ENCODE results near the gene TPO.
"Not testable (repeated sequence)": the region's sequence is repeated elsewhere in the genome, so short reads cannot be mapped to it uniquely, and the experiment has no call there.

The TPO gene

GRCh38 chr2:1413156-1413710, at the start of gene TPO:
Gene TPO, plus strand, starts transcription at chr2:1413463. Its CDS starts 946 bp downstream, at chr2:1414409.
- H3K4me1 Mint-ChIP-seq (ENCODE audit: low read depth) = no peaks in the 10 kb centered on the region
- H3K27me3 Mint-ChIP-seq = no peaks in the 10 kb centered on the region
- H3K27ac Mint-ChIP-seq = no peak within 1 kb of the TSS
- H3K4me3 Mint-ChIP-seq = no peak within 1 kb of the TSS
- no peaks in the 10 kb centered on the region for H3K9me3 Mint-ChIP-seq
- no peaks in the 10 kb centered on the region for H3K36me3 Mint-ChIP-seq (ENCODE audit: low read depth)
- no peak for DNase-seq

- DNase-seq = no peak
- no peaks in the 10 kb centered on the region for H3K9me3 Mint-ChIP-seq
- peaks cover 3% of the 10 kb centered on the region for H3K4me1 Mint-ChIP-seq (ENCODE audit: low read depth)
- H3K27ac Mint-ChIP-seq = no peak overlapping the region
- no peak overlapping the region for H3K4me3 Mint-ChIP-seq
- H3K27me3 Mint-ChIP-seq = no peaks in the 10 kb centered on the region
- no peaks in the 10 kb centered on the region for H3K36me3 Mint-ChIP-seq (ENCODE audit: low read depth)
Observed at GRCh38 chr2:1366546-1367134, 46.6 kb upstream of the TPO start.

DNA sequence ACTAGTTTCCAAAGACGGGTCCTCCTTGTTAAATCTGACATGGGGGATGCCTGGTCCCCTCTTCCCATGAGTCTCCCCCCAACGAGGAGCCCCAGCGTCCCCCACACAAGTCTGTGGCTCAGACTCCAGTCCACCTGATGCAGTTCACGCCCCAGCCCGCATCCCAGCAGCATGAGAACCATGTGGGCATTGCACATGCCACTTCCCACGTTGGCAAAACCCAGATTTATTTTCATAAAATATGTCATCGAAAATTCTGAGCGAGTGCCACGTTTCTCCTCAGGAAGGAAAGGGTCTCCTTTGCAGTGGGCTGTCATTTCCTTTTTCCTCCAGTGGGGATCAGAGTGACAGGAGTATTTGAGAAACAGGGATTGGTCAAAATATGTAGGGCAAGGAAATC, 45.7 kb upstream of the TPO start:
- no peaks in the 10 kb centered on the region for H3K27me3 Mint-ChIP-seq
- H3K36me3 Mint-ChIP-seq (ENCODE audit: low read depth) = no peaks in the 10 kb centered on the region
- H3K4me3 Mint-ChIP-seq = no peak overlapping the region
- peaks cover 3% of the 10 kb centered on the region for H3K4me1 Mint-ChIP-seq (ENCODE audit: low read depth)
- DNase-seq = no peak
- H3K27ac Mint-ChIP-seq = no peak overlapping the region
- no peaks in the 10 kb centered on the region for H3K9me3 Mint-ChIP-seq

DNA sequence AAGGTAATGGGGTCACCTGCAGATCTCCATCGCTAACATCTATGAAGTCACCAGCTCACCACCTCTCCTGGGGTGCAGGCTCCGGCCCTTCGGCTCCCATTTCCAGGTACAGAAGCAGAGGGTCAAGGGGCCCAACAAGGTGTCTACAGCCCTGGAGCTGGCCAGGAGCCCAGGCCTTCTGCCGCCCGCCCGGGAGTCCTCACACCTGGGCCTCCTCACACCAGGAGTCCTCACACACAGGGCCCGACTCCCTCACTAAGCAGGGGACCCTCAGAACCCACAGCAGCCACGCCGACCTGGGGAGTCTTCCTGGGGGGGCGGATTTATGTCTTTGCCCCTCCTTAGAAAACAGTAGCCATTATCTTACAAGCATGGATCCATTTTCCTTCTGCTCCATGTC, 43.4 kb upstream of the TPO start:
- no peaks in the 10 kb centered on the region for H3K9me3 Mint-ChIP-seq
- H3K36me3 Mint-ChIP-seq (ENCODE audit: low read depth) = no peaks in the 10 kb centered on the region
- H3K27ac Mint-ChIP-seq = no peak overlapping the region
- no peak for DNase-seq
- peaks cover 3% of the 10 kb centered on the region for H3K4me1 Mint-ChIP-seq (ENCODE audit: low read depth)
- no peak overlapping the region for H3K4me3 Mint-ChIP-seq
- no peaks in the 10 kb centered on the region for H3K27me3 Mint-ChIP-seq

GRCh38 chr2:1370461-1370860, 42.8 kb upstream of the TPO start:
- Mint-ChIP-seq H3K4me1 (ENCODE audit: low read depth) (peaks cover 3% of the 10 kb centered on the region), H3K36me3 (ENCODE audit: low read depth) (no peaks in the 10 kb centered on the region), H3K27me3 (peaks cover 2% of the 10 kb centered on the region), H3K9me3 (no peaks in the 10 kb centered on the region), H3K27ac (no peak overlapping the region), H3K4me3 (no peak overlapping the region)
- DNase-seq = no peak

GRCh38 chr2:1371082-1371481, 42.2 kb upstream of the TPO start:
- no peak for DNase-seq
- Mint-ChIP-seq H3K27ac (no peak overlapping the region), H3K4me3 (no peak overlapping the region), H3K4me1 (ENCODE audit: low read depth) (peaks cover 2% of the 10 kb centered on the region), H3K9me3 (no peaks in the 10 kb centered on the region), H3K36me3 (ENCODE audit: low read depth) (no peaks in the 10 kb centered on the region), H3K27me3 (peaks cover 2% of the 10 kb centered on the region)

GRCh38 chr2:1373830-1374229, 39.4 kb upstream of the TPO start:
- Mint-ChIP-seq H3K27ac (no peak overlapping the region), H3K36me3 (ENCODE audit: low read depth) (no peaks in the 10 kb centered on the region), H3K27me3 (peaks cover 2% of the 10 kb centered on the region), H3K4me3 (no peak overlapping the region), H3K9me3 (no peaks in the 10 kb centered on the region), H3K4me1 (ENCODE audit: low read depth) (no peaks in the 10 kb centered on the region)
- DNase-seq = no peak

DNA sequence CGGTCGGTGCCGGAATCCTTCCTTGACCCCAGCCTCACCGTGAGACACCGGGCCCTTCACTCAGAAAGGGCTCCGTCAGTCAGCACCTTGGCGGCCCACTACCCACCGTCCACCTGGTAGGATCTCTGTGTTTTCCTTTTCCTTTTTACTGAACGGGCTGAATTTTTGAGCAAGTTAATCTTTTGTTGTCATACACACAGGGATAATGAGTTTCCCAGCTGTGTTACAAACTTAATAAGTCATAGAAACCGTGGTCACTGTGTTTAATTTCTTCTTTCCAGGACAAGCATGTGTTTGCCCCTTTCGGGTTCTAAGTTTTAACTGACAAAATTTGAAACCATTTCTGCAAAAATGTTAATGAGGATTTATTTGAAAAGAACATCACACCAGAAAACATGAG, 39.0 kb upstream of the TPO start:
- peaks cover 2% of the 10 kb centered on the region for H3K27me3 Mint-ChIP-seq
- no peaks in the 10 kb centered on the region for H3K9me3 Mint-ChIP-seq
- H3K4me1 Mint-ChIP-seq (ENCODE audit: low read depth) = no peaks in the 10 kb centered on the region

GRCh38 chr2:1375794-1376193, 37.5 kb upstream of the TPO start:
- Mint-ChIP-seq H3K36me3 (ENCODE audit: low read depth) (no peaks in the 10 kb centered on the region), H3K27ac (no peak overlapping the region), H3K4me1 (ENCODE audit: low read depth) (no peaks in the 10 kb centered on the region), H3K9me3 (no peaks in the 10 kb centered on the region), H3K27me3 (peaks cover 2% of the 10 kb centered on the region), H3K4me3 (no peak overlapping the region)
- no peak for DNase-seq

More for the DNA sequence above, 39.0 kb upstream of the TPO start:
- no peak overlapping the region for H3K27ac Mint-ChIP-seq
- no peaks in the 10 kb centered on the region for H3K36me3 Mint-ChIP-seq (ENCODE audit: low read depth)
- no peak for DNase-seq
- H3K4me3 Mint-ChIP-seq = no peak overlapping the region

GRCh38 chr2:1377473-1377872, 35.8 kb upstream of the TPO start:
- Mint-ChIP-seq H3K36me3 (ENCODE audit: low read depth) (no peaks in the 10 kb centered on the region), H3K4me3 (no peak overlapping the region), H3K4me1 (ENCODE audit: low read depth) (no peaks in the 10 kb centered on the region), H3K9me3 (no peaks in the 10 kb centered on the region), H3K27me3 (peaks cover 2% of the 10 kb centered on the region), H3K27ac (no peak overlapping the region)
- no peak for DNase-seq

GRCh38 chr2:1378456-1379150, 34.7 kb upstream of the TPO start:
- H3K4me3 Mint-ChIP-seq = no peak overlapping the region
- peaks cover 2% of the 10 kb centered on the region for H3K27me3 Mint-ChIP-seq
- H3K4me1 Mint-ChIP-seq (ENCODE audit: low read depth) = no peaks in the 10 kb centered on the region
- H3K9me3 Mint-ChIP-seq = no peaks in the 10 kb centered on the region
- H3K27ac Mint-ChIP-seq = no peak overlapping the region
- DNase-seq = no peak
- no peaks in the 10 kb centered on the region for H3K36me3 Mint-ChIP-seq (ENCODE audit: low read depth)

GRCh38 chr2:1381644-1382043, 31.6 kb upstream of the TPO start:
- Mint-ChIP-seq H3K4me1 (ENCODE audit: low read depth) (no peaks in the 10 kb centered on the region), H3K4me3 (no peak overlapping the region), H3K27me3 (no peaks in the 10 kb centered on the region), H3K27ac (no peak overlapping the region), H3K36me3 (ENCODE audit: low read depth) (no peaks in the 10 kb centered on the region), H3K9me3 (peaks cover 2% of the 10 kb centered on the region)
- no peak for DNase-seq

GRCh38 chr2:1387954-1388725, 25.1 kb upstream of the TPO start:
- not testable (repeated sequence) for H3K4me3 Mint-ChIP-seq; DNase-seq; H3K27me3 Mint-ChIP-seq; H3K36me3 Mint-ChIP-seq (ENCODE audit: low read depth); H3K9me3 Mint-ChIP-seq; H3K27ac Mint-ChIP-seq
- peaks cover 11% of the 10 kb centered on the region for H3K4me1 Mint-ChIP-seq (ENCODE audit: low read depth)

DNA sequence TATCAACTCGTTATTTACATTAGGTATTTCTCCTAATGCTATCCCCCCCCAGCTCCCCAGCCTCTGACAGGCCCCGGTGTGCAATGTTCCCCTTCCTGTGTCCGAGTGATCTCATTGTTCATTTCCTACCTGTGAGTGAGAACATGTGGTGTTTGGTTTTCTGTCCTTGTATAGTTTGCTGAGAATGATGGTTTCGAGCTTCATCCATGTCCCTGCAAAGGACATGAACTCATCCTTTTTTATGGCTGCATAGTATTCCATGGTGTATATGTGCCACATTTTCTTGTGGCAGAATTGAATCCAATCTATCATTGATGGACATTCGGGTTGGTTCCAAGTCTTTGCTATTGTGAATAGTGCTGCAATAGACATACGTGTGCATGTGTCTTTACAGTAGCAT, 23.1 kb upstream of the TPO start:
- peaks cover 11% of the 10 kb centered on the region for H3K4me1 Mint-ChIP-seq (ENCODE audit: low read depth)
- not testable (repeated sequence) for H3K36me3 Mint-ChIP-seq (ENCODE audit: low read depth); H3K4me3 Mint-ChIP-seq; H3K27ac Mint-ChIP-seq; H3K9me3 Mint-ChIP-seq; H3K27me3 Mint-ChIP-seq; DNase-seq

GRCh38 chr2:1393321-1393720, 19.9 kb upstream of the TPO start:
- H3K27me3 Mint-ChIP-seq = no peaks in the 10 kb centered on the region
- DNase-seq = no peak
- H3K9me3 Mint-ChIP-seq = no peaks in the 10 kb centered on the region
- no peak overlapping the region for H3K27ac Mint-ChIP-seq
- H3K4me1 Mint-ChIP-seq (ENCODE audit: low read depth) = peaks cover 6% of the 10 kb centered on the region
- no peaks in the 10 kb centered on the region for H3K36me3 Mint-ChIP-seq (ENCODE audit: low read depth)
- no peak overlapping the region for H3K4me3 Mint-ChIP-seq

Measured in activated T-cell treated with anti-CD3 and anti-CD28 coated beads, Interleukin-2, amount 50 U/mL, for 24 hours (primary cell).